Measurements from ENCODE around the gene PELI1.

PELI1 gene

GRCh38 chr2:64124571-64124970, 19.6 kb downstream of the PELI1 start:
- no peak overlapping the region for H3K27ac ChIP-seq (ENCODE audit: low read depth, low read length, poor library complexity, severe bottlenecking)
- no peaks in the 10 kb centered on the region for H4K20me1 ChIP-seq (ENCODE audit: insufficient read depth, low read length)
- peaks cover 76% of the 10 kb centered on the region for H3K4me1 ChIP-seq (ENCODE audit: insufficient read depth, low read length, severe bottlenecking)
- H2AFZ ChIP-seq (ENCODE audit: low read length): no peak overlapping the region
- peaks cover 45% of the 10 kb centered on the region for H3K36me3 ChIP-seq (ENCODE audit: insufficient read depth, low read length)
- H3K79me2 ChIP-seq (ENCODE audit: insufficient read depth, low read length): peaks cover 99% of the 10 kb centered on the region
- H3K9me3 ChIP-seq (ENCODE audit: low read length): no peaks in the 10 kb centered on the region
- no peak overlapping the region for H3K4me2 ChIP-seq (ENCODE audit: low read length)
- TF ChIP-seq CTCF (IDR thresholded peaks at IDR 0.05; ENCODE audit: low read length): no peak
- no peak for TF ChIP-seq EZH2 (IDR thresholded peaks at IDR 0.05; ENCODE audit: borderline replicate concordance, low read length)
- H3K9me2 ChIP-seq (ENCODE audit: low read depth, low read length): no peaks in the 10 kb centered on the region
- no peak overlapping the region for H3K4me3 ChIP-seq (ENCODE audit: low read depth, low read length, poor library complexity, severe bottlenecking)
- no peaks in the 10 kb centered on the region for H3K27me3 ChIP-seq (ENCODE audit: insufficient read depth, low read length)
- no peak overlapping the region for H3K9ac ChIP-seq (ENCODE audit: low read length)
- H3F3A ChIP-seq (ENCODE audit: insufficient read depth, low read length): no peaks in the 10 kb centered on the region

GRCh38 chr2:64124168-64124567, 20.1 kb downstream of the PELI1 start:
- Histone ChIP-seq H3K9me2 (ENCODE audit: low read depth, low read length) (no peaks in the 10 kb centered on the region), H3K9me3 (ENCODE audit: low read length) (no peaks in the 10 kb centered on the region), H3K4me3 (ENCODE audit: low read depth, low read length, poor library complexity, severe bottlenecking) (no peak overlapping the region), H3K79me2 (ENCODE audit: insufficient read depth, low read length) (peaks cover 99% of the 10 kb centered on the region), H3K9ac (ENCODE audit: low read length) (no peak overlapping the region), H2AFZ (ENCODE audit: low read length) (no peak overlapping the region), H3K4me1 (ENCODE audit: insufficient read depth, low read length, severe bottlenecking) (peaks cover 76% of the 10 kb centered on the region), H3K27ac (ENCODE audit: low read depth, low read length, poor library complexity, severe bottlenecking) (no peak overlapping the region), H3K27me3 (ENCODE audit: insufficient read depth, low read length) (no peaks in the 10 kb centered on the region), H3K36me3 (ENCODE audit: insufficient read depth, low read length) (peaks cover 43% of the 10 kb centered on the region), H4K20me1 (ENCODE audit: insufficient read depth, low read length) (no peaks in the 10 kb centered on the region), H3K4me2 (ENCODE audit: low read length) (no peak overlapping the region), H3F3A (ENCODE audit: insufficient read depth, low read length) (no peaks in the 10 kb centered on the region)
- TF ChIP-seq EZH2 (IDR thresholded peaks at IDR 0.05; ENCODE audit: borderline replicate concordance, low read length): no peak
- no peak for TF ChIP-seq CTCF (IDR thresholded peaks at IDR 0.05; ENCODE audit: low read length)

- peaks cover 76% of the 10 kb centered on the region for H3K4me1 ChIP-seq (ENCODE audit: insufficient read depth, low read length, severe bottlenecking)
- no peak overlapping the region for H3K4me3 ChIP-seq (ENCODE audit: low read depth, low read length, poor library complexity, severe bottlenecking)
- no peaks in the 10 kb centered on the region for H3F3A ChIP-seq (ENCODE audit: insufficient read depth, low read length)
- peaks cover 99% of the 10 kb centered on the region for H3K79me2 ChIP-seq (ENCODE audit: insufficient read depth, low read length)
- no peak overlapping the region for H3K9ac ChIP-seq (ENCODE audit: low read length)
- H3K36me3 ChIP-seq (ENCODE audit: insufficient read depth, low read length): peaks cover 41% of the 10 kb centered on the region
- H3K4me2 ChIP-seq (ENCODE audit: low read length): no peak overlapping the region
- H3K9me2 ChIP-seq (ENCODE audit: low read depth, low read length): no peaks in the 10 kb centered on the region
- no peak for TF ChIP-seq CTCF (IDR thresholded peaks at IDR 0.05; ENCODE audit: low read length)
- no peak for TF ChIP-seq EZH2 (IDR thresholded peaks at IDR 0.05; ENCODE audit: borderline replicate concordance, low read length)
- no peaks in the 10 kb centered on the region for H3K9me3 ChIP-seq (ENCODE audit: low read length)
- no peaks in the 10 kb centered on the region for H4K20me1 ChIP-seq (ENCODE audit: insufficient read depth, low read length)
- no peak overlapping the region for H2AFZ ChIP-seq (ENCODE audit: low read length)
- H3K27me3 ChIP-seq (ENCODE audit: insufficient read depth, low read length): no peaks in the 10 kb centered on the region
- no peak overlapping the region for H3K27ac ChIP-seq (ENCODE audit: low read depth, low read length, poor library complexity, severe bottlenecking)
Measured at GRCh38 chr2:64123740-64124139, 20.5 kb downstream of the PELI1 start.
